Measurements from ENCODE around the gene MAPRE2. TPM values are rescaled to one million over a fixed set of nuclear protein-coding genes. Genes with fewer than 3 reads are reported as not detected.

The MAPRE2 gene
- 14.7 and 16.4 TPM in 2 replicates for total RNA-seq (2021)
- Bru-seq, nascent RNA: percentile 50 among the genes with signal in this experiment
- percentile 42 among the genes with signal in this experiment for BruChase-seq, experiment 1, labeled RNA remaining after a 2-hour chase
- BruChase-seq, experiment 2, labeled RNA remaining after a 6-hour chase: percentile 45 among the genes with signal in this experiment
- long read RNA-seq, full-length matches to known transcripts: 55 of 58 reads
- long read RNA-seq, partial matches to known transcripts: 2 of 58 reads
- long read RNA-seq, other reads (novel, unspliced or antisense): 1 of 58 reads

DNA sequence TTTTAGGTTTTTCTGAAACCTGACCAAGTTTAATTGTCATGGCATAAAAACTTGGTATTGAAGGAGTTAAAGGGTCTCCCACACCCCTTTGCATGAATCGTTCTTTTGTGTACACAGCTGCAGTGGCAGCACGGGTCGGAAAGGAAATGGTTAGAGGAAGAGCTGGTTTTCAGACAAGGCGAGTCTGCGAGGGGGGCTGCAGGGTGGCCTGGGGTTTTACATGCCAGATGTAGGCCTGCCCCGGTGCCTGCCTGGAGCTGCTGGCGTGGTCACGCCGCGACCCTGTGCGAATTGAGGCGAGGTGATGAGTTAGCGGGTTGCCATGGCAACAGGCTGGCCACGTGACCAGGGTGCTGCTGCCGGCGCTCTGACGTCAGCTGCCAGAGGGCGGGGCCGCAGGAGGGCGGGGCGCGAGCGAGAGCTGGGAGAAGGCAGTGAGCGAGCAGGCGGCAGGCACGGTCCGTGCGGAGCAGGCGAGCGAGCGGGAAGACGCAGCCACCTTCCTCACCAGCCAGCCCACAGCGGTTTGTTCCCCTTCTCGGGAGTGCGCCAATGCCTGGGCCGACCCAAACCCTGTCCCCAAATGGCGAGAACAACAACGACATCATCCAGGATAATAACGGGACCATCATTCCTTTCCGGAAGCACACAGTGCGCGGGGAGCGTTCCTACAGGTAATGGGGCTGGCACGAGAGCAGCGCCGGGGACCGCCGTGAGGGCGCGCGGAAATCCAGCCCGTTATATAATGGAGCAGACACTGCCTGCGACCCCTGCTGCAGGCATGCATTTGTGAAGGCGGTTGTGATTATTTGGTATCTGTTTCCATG, at the start of gene MAPRE2:
Gene MAPRE2 (plus strand): TSS at position 426 of the 827 bp plus-strand sequence. CDS start 127 bp downstream, at position 553.
- intact Hi-C loops (cut with micrococcal nuclease; ENCODE audit: unreplicated experiment): no loop called here
- no TSS peak for BruUV-seq (replicated peaks)
- Histone ChIP-seq H3K27ac (ENCODE audit: low read depth, low read length, poor library complexity, severe bottlenecking) (peak within 1 kb of the TSS; percentile 64), H3K36me3 (ENCODE audit: insufficient read depth, low read length, poor library complexity, severe bottlenecking) (no peaks in the 10 kb centered on the region), H3K27me3 (replicated peaks; ENCODE audit: insufficient read depth, low read depth, low read length, poor library complexity) (no peaks in the 10 kb centered on the region), H3K9me3 (ENCODE audit: low read depth, low read length, poor library complexity, severe bottlenecking) (no peaks in the 10 kb centered on the region), H3K4me1 (ENCODE audit: insufficient read depth, low read length, poor library complexity, severe bottlenecking) (peaks cover 15% of the 10 kb centered on the region), H3K4me3 (ENCODE audit: low read depth, low read length, poor library complexity, severe bottlenecking) (peak within 1 kb of the TSS; percentile 72)
- POLR2A ChIA-PET (ENCODE audit: low non-redundant PET): interaction anchor here (0.6 kb wide), 1 partner anchor 79 kb away, joined by 3 read pairs; no protein-coding TSS in a partner anchor
- DNase-seq (ENCODE audit: low spot score): peak; percentile 97
- TF ChIP-seq EZH2 (IDR thresholded peaks at IDR 0.05; ENCODE audit: borderline replicate concordance, low read depth, low read length, poor library complexity, severe bottlenecking): no peak
- CTCF ChIA-PET: interaction anchor here (0.9 kb wide), 1 partner anchor 10 kb away, joined by 3 read pairs; no protein-coding TSS in a partner anchor

DNA sequence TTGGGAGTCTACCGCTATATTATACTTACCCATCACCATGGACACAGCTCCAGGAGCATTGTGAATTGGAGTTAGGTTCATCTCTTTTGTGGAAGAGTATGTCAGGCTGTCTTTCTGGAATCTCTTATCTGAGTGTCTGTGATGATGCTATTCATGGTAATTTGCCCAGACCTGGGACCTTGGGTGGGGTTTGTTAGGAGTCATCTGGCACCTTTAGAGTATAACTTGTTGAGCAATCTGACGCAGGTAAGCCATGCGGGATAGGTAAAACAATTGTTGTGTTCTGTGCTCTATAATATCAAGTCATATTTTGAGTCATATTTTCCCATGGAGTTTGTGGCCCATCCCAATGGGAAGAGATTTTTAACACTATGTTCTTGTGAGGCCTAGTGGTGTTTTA, 49.7 kb upstream of the MAPRE2 start:
- TF ChIP-seq EZH2 (IDR thresholded peaks at IDR 0.05; ENCODE audit: borderline replicate concordance, low read depth, low read length, poor library complexity, severe bottlenecking): no peak
- TF ChIP-seq, protein P1, sequence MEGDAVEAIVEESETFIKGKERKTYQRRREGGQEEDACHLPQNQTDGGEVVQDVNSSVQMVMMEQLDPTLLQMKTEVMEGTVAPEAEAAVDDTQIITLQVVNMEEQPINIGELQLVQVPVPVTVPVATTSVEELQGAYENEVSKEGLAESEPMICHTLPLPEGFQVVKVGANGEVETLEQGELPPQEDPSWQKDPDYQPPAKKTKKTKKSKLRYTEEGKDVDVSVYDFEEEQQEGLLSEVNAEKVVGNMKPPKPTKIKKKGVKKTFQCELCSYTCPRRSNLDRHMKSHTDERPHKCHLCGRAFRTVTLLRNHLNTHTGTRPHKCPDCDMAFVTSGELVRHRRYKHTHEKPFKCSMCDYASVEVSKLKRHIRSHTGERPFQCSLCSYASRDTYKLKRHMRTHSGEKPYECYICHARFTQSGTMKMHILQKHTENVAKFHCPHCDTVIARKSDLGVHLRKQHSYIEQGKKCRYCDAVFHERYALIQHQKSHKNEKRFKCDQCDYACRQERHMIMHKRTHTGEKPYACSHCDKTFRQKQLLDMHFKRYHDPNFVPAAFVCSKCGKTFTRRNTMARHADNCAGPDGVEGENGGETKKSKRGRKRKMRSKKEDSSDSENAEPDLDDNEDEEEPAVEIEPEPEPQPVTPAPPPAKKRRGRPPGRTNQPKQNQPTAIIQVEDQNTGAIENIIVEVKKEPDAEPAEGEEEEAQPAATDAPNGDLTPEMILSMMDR (conservative IDR thresholded peaks at IDR 0.05; ENCODE audit: low read depth, low read length): no peak
- ChIA-PET POLR2A (ENCODE audit: low non-redundant PET) (no interaction called here), CTCF (no interaction called here)
- no peaks in the 10 kb centered on the region for H3K4me1 ChIP-seq (ENCODE audit: insufficient read depth, low read length, poor library complexity, severe bottlenecking)
- H3K27ac ChIP-seq (ENCODE audit: low read depth, low read length, poor library complexity, severe bottlenecking): no peak overlapping the region
- H3K9me3 ChIP-seq (ENCODE audit: low read depth, low read length, poor library complexity, severe bottlenecking): no peaks in the 10 kb centered on the region
- DNase-seq (ENCODE audit: low spot score): no peak
- no peaks in the 10 kb centered on the region for H3K36me3 ChIP-seq (ENCODE audit: insufficient read depth, low read length, poor library complexity, severe bottlenecking)
- intact Hi-C loops (cut with micrococcal nuclease; ENCODE audit: unreplicated experiment): no loop called here
- H3K4me3 ChIP-seq (ENCODE audit: low read depth, low read length, poor library complexity, severe bottlenecking): no peak overlapping the region
- no peaks in the 10 kb centered on the region for H3K27me3 ChIP-seq (replicated peaks; ENCODE audit: insufficient read depth, low read depth, low read length, poor library complexity)
- BruUV-seq (replicated peaks): no TSS peak

DNA sequence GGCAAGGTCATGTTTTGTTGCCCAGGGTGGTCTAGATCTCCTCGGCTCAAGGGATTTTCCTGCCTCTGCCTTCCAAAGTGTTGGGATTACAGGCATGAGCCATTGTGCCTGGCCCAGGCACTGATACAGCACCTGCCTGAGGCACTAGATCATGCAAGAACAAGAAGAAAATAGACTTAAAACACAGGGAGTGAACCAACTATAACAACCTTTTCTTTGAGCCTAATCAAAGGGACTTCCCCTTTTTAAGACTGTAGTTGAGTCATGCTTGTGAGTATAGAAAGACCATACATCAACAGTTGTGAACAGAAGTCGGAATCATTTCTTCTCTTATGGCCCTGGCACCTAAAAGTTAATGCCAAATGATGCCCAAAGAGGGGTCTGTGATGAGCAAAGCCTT, 47.9 kb upstream of the MAPRE2 start:
- intact Hi-C loops (cut with micrococcal nuclease; ENCODE audit: unreplicated experiment): no loop called here
- ChIA-PET CTCF (no interaction called here), POLR2A (ENCODE audit: low non-redundant PET) (no interaction called here)
- no peaks in the 10 kb centered on the region for H3K27me3 ChIP-seq (replicated peaks; ENCODE audit: insufficient read depth, low read depth, low read length, poor library complexity)
- no peak overlapping the region for H3K4me3 ChIP-seq (ENCODE audit: low read depth, low read length, poor library complexity, severe bottlenecking)
- H3K9me3 ChIP-seq (ENCODE audit: low read depth, low read length, poor library complexity, severe bottlenecking): no peaks in the 10 kb centered on the region
- BruUV-seq (replicated peaks): no TSS peak
- no peak for DNase-seq (ENCODE audit: low spot score)
- no peaks in the 10 kb centered on the region for H3K4me1 ChIP-seq (ENCODE audit: insufficient read depth, low read length, poor library complexity, severe bottlenecking)
- H3K36me3 ChIP-seq (ENCODE audit: insufficient read depth, low read length, poor library complexity, severe bottlenecking): no peaks in the 10 kb centered on the region
- no peak overlapping the region for H3K27ac ChIP-seq (ENCODE audit: low read depth, low read length, poor library complexity, severe bottlenecking)
- TF ChIP-seq EZH2 (IDR thresholded peaks at IDR 0.05; ENCODE audit: borderline replicate concordance, low read depth, low read length, poor library complexity, severe bottlenecking): no peak
- TF ChIP-seq, protein P1 (conservative IDR thresholded peaks at IDR 0.05; ENCODE audit: low read depth, low read length): no peak
